ENCODE data around the gene MAML2.

The MAML2 gene

GRCh38 chr11:96342961-96343711 lies at the start of gene MAML2:
MAML2 (minus strand) TSS chr11:96343195; CDS start chr11:96341895, 1,300 bp downstream.
- peak; percentile 98 for DNase-seq (ENCODE audit: low spot score)

DNA sequence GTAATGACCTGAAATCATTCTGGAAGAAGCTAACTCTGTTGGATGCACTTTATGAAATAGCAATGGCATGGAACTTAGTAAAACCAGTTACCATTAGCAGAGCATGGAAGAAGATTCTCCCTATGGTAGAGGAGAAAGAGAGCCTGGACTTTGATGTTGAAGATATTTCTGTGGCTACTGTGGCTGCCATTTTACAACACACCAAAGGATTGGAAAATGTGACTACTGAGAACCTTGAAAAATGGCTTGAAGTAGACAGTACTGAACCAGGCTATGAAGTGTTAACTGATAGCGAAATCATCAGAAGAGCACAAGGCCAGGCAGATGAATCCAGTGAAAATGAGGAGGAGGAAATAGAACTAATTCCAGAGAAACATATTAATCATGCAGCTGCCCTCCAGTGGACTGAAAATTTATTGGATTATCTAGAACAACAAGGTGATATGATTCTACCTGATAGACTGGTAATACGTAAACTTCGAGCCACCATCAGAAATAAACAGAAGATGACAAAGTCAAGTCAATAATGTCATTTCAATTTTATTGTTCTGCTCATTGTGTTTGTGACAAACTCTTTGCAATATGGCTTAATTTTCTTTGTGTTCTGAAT lies 48.8 kb upstream of the MAML2 start:
- DNase-seq (ENCODE audit: low spot score), result peak; percentile 5

DNA sequence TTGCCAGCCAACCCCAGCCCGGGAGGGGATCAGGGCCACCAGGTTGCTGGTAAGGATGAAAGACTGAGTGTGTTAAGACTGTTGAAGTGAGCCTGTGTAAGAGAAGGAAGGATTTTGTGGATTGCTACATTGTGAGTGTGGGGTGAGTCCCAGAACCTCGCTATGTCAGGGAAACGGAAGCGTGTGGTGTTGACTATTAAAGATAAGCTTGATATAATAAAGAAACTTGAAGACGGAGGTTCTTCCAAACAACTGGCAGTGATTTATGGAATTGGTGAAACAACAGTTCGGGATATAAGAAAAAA lies 47.4 kb upstream of the MAML2 start:
- DNase-seq (ENCODE audit: low spot score), result no peak

DNA sequence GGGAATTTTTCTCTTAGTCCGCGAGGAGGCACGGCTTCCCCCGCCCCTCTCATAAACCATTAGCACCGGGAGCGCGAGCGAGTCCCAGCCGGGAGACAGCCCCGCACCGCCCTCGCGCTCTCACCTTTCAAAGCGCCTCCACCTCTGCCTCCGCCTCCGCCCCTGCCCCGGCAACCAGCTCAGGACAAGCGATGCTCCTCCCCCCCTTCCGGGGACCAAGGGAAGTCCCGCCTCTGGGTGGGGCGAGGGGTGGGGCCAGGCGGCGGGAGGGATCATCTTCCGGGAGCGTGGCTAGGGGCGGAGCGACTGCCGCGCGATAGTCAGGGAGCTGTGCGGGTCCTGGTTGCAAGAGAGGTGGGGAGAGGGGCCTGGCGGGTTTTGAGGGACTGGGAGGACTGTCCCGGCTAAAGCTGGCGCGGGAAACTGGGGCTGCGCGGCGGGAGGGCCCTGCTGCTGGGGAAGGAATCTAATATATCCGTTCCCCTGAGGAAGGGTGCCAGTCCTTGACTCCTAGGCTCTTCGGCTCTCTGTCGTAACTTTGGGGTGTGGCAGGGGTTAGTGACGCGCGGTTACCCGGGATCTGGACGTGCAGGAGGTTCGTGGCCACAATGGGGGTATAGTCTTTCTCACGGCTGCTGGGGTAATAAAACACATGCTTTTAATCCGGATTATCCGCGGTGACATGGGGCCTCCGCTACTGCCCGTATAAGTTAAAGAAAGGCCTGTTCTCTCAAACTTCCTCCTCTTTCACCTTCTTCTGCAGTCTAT lies 46.9 kb upstream of the MAML2 start, which contains the start of the genes CCDC82 and JRKL:
TSS of gene CCDC82 (minus strand) at position 193 of the 768 bp plus-strand sequence. CDS start 5,165 bp downstream, outside the sequence.
TSS of gene JRKL (plus strand) at position 294 of the 768 bp plus-strand sequence. CDS start 637 bp downstream, outside the sequence.
- peak; percentile 97 for DNase-seq (ENCODE audit: low spot score)

DNA sequence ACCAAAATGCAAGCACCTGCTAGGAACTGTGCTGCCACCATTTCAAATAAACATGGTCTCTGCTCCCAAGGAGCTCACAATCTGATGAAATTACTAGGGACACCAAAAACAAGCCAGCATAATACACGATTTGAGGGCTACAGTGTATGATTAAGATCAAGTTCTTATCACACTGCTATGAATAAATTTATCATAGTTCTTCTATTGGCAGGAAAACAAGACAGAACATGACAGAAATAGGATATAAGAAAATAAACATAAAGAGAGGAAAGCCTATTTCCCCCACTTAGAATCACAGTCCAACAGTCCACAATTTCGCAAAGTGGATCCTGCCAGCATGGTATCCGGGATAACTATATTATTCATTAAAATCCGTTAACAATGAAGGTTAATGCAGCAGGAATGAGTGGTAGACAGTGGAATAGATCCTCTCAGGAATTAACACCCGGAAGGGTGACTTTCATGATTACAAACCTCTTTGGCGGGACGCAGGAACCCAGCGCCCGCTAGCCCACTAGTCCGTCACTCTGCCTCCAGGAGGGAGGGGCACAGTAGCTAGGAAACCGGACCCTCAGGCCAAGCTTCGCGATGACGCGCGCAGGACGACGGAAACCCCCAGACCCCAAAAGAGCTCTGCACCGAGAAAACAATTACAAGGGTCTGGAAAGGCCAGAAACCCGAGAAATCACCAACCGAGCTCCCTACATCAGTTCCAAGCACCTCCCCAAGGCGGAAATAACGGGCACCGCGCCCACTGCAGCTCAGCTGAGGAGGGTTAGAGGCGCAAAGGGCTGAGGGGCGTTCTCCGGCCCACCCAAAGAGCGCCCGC lies 46.1 kb upstream of the MAML2 start:
- DNase-seq (ENCODE audit: low spot score), result peak; percentile 25

GRCh38 chr11:96385187-96385586 lies 42.2 kb upstream of the MAML2 start:
- DNase-seq (ENCODE audit: low spot score), result no peak

DNA sequence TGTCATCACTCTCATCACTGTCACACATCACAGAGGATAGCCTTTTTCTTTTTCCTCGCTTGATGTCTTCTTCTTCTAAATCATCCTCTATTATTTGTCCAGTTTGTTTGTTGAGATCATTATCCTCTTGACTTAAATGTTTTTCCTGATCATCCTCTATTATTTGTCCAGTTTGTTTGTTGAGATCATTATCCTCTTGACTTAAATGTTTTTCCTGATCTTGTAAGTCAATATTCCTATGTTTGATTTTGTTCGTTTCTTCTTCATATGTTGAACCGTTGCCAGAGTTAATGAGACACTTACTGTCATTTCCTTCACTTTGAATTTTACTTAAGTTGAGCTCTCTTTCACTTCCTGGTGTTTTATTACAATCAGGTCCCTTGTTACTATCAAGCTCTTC lies 41.2 kb upstream of the MAML2 start:
- DNase-seq (ENCODE audit: low spot score), result no peak

- no peak for DNase-seq (ENCODE audit: low spot score)
Measured at GRCh38 chr11:96376796-96377195, 33.8 kb upstream of the MAML2 start.

DNA sequence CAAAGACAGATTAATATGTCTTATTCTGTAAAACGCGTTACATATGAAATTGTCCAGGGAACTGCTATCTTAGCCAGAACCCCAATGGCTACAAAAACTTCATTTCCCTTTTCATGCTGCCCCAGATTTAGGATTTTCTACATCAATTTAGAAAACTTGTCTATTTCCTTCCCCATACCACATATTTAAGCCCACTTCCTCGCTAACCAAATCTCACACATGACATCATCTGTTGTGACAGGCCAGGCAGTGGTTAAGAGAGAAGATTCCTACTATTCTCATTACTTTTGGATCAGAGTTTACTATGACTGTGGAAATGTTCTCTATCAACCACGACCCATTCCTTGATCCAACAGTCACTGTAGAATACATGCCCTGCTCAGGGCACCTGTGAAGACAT lies 30.8 kb upstream of the MAML2 start:
- DNase-seq (ENCODE audit: low spot score), result no peak

DNA sequence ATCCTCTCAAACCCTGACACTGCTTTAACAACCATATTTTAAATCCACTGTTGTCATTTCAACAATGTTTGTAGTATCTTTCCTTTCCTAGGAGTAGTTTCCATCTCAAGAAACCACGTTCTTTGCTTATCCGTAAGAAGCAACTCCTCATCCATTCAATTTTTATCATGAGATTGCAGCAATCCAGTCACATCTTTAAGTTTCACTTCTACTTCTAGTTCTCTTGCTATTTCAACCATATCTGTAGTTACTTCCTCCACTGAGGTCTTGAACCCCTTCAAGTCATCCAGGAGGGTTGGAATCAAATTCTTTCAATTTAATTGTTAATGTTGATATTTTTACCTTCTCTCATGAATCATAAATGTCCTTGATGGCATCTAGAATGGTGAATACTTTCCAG lies 24.3 kb upstream of the MAML2 start:
- DNase-seq (ENCODE audit: low spot score), result no peak

- DNase-seq (ENCODE audit: low spot score), result no peak
Measured at GRCh38 chr11:96366024-96366423, 23.0 kb upstream of the MAML2 start.

- no peak for DNase-seq (ENCODE audit: low spot score)
Measured at GRCh38 chr11:96365493-96365892, 22.5 kb upstream of the MAML2 start.

DNA sequence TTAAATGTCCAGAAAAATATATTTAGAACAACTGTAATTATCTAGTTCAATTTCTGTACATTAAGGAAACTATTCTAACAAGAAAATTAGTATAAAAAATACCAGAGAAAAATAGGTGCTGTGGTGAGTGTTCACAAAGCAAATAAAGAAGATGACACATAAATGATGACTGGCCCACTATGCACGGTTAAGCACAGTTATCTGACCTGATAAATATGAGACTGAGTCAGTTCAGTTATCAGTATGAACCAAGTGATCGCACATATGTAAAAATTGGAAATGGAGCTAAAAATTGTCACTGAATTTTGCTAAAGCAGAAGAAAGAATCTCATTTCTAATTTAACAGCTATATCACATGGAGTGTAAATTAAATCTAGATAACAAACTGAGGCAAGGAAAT lies 18.8 kb upstream of the MAML2 start:
- DNase-seq (ENCODE audit: low spot score), result no peak

- no peak for DNase-seq (ENCODE audit: low spot score)
Measured at GRCh38 chr11:96358321-96358720, 15.3 kb upstream of the MAML2 start.

DNA sequence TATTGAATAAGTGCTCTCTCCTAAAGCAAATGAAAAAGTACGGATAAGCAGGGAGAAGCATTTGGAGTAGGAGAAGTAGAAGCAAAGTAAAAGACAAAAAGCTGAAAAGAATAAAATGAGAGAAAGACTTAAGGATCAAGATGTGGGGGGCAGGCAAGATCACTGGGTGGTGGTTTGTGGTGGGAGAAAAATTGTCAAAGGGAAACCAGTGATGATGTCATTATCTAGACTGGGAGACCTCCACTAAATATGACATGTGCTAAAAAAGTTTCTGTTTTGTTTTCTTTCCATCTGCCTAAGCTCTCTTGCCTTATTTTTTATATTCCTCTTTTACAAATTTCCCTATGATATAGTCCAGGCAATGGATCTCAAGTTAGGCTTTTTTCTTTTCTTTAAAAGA lies 14.8 kb upstream of the MAML2 start:
- no peak for DNase-seq (ENCODE audit: low spot score)

GRCh38 chr11:96356848-96357247 lies 13.9 kb upstream of the MAML2 start:
- DNase-seq (ENCODE audit: low spot score), result no peak

- no peak for DNase-seq (ENCODE audit: low spot score)
Measured at GRCh38 chr11:96342014-96342960, 708 bp downstream of the MAML2 start.

GRCh38 chr11:96341211-96342013 lies 1.6 kb downstream of the MAML2 start:
- DNase-seq (ENCODE audit: low spot score), result peak; percentile 53

- no peak for DNase-seq (ENCODE audit: low spot score)
Measured at GRCh38 chr11:96340555-96340885, 2.5 kb downstream of the MAML2 start.
